Mesodermal cell (in vitro differentiated cells): Measurements from ENCODE around the gene LSAMP.

ENCODE experiments used
- H3K27ac ChIP-seq: 2 replicates; pipeline ENCODE4 v1.7.0; 2013; ENCODE audit warnings: mild to moderate bottlenecking, low read depth, low read length, moderate library complexity; ENCODE audit not compliant: severe bottlenecking
- H3K36me3 ChIP-seq: 2 replicates; pipeline ENCODE4 v1.7.1; 2013; ENCODE audit warnings: mild to moderate bottlenecking, low read length, moderate library complexity; ENCODE audit not compliant: control insufficient read depth, insufficient read depth
- H3K4me1 ChIP-seq: one replicate; pipeline ENCODE4 v1.7.1; 2013; ENCODE audit warnings: mild to moderate bottlenecking, low read length; ENCODE audit not compliant: insufficient read depth, control insufficient read depth, poor library complexity, severe bottlenecking
- H3K4me3 ChIP-seq: 2 replicates; pipeline ENCODE4 v1.7.0; 2013; ENCODE audit warnings: low read length, control low read depth, mild to moderate bottlenecking; ENCODE audit not compliant: insufficient read depth, poor library complexity, severe bottlenecking; ENCODE audit errors: extremely low read depth
- H3K9me3 ChIP-seq: 2 replicates; pipeline ENCODE4 v1.7.1; 2013; ENCODE audit warnings: mild to moderate bottlenecking, low read length, moderate library complexity; ENCODE audit not compliant: control insufficient read depth
- WGBS, 2 experiments: methylation state at CpG; one replicate each; pipeline ENCODE4 v1.1.5; 2013; ENCODE audit warnings: missing lambda C conversion rate in 2 of 2; ENCODE audit not compliant: insufficient coverage in 2 of 2; 5-methylcytosine and 5-hydroxymethylcytosine counted together

The LSAMP gene

DNA sequence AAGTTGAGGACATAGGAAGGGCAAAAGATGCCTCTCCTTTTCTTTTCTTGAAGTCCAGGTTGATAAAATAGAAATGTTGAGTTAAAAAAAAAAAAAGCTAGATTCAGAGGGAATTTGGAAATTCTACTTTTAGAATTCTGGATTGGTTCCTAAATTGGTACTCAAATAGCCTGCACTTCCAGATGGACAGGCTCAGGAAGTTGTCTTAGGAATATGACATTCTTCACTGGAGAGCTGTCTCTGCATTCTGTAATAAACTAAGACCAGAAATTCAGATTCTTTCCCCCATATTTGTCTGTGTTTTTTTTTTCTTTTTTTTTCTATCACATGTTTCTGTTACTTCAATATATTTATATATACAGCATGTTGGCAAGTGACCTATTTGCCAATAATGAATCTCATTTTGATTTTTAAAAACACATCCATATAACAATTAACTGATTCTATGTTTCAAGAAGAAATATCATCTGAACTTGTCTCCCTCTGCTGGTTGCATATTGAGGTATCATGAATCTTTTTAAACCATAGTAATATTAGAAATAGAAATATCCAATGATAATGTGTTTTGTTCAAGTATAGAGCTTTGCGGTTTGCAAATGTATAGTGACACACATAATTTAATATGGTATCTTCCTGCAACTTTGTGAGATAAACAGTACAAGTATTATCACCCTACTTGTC lies 8.5 kb upstream of the LSAMP start:
- no peak overlapping the region for H3K27ac ChIP-seq

DNA sequence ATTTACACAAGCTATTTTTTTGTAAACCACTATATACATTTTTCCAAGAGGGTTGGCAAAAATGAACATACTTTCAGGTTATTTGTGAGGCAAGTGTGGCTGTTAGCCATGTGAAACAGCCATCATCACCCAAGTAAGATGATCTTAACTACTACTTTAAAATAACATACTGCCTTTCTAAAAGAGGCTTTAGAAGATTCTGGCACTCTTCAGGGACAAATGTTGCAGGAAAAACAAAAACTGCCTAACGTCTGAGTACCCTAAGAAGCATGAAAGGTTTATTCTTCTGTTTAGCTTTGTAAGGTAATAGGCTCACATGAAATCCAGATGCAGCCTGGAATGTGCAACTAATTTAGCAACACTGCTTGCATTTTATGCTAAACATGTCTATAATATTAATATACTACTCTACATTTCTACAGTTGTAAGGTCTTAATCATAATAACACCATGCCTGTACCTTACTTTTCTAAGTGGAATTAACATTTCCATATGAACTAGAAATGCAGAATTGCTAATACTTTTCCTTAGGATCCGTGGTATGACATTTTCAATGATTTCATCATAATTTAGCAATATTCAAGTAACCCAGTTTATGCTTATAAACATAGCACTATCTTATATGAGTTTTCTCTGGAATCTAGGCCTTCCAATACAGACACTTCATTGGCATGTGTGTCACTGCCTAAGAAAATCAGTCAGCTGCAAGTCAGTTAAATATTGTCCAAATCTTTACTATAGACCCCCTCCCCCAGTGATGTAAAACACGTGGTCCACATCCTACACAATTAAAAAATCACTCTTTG lies 4.5 kb upstream of the LSAMP start:
- Histone ChIP-seq H3K36me3 (no peaks in the 10 kb centered on the region), H3K4me1 (peaks cover 10% of the 10 kb centered on the region), H3K27ac (no peak overlapping the region), H3K9me3 (no peaks in the 10 kb centered on the region), H3K4me3 (no peak overlapping the region)
- WGBS, 2 experiments: 89% methylated on average over 1 of the region's 3 CpGs; no CpG with 5 or more reads in 1 of the 2 experiments

More for the DNA sequence above, 8.5 kb upstream of the LSAMP start:
- no CpG with 5 or more reads among the region's 1 CpG for WGBS, 2 experiments
- no peaks in the 10 kb centered on the region for H3K36me3 ChIP-seq
- no peaks in the 10 kb centered on the region for H3K9me3 ChIP-seq
- peaks cover 10% of the 10 kb centered on the region for H3K4me1 ChIP-seq
- H3K4me3 ChIP-seq: no peak overlapping the region

DNA sequence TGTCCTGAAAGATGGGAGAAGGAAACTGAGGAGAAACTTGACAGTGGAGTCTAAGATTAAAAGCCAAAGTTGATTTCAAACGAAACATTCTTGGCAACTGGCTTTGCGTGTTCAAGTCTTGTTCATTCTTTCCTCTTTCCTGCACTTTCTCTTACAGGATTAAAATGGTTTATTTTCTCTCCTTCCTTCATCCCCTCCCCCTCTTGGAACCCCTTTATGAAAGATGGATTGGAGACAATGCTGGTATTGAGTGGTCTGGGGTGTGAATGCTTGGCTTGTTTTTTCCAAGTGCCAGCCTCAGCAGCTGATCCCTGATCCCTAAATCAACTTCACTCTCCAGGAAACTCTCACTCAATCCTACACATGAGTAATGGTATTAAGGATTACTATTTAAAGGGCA lies 703 bp upstream of the LSAMP start:
- H3K4me3 ChIP-seq: no peak overlapping the region
- peak overlapping the region; percentile 79 for H3K27ac ChIP-seq
- 46% methylated on average over 2 of the region's 2 CpGs; no CpG with 5 or more reads in 1 of the 2 experiments for WGBS, 2 experiments
- H3K36me3 ChIP-seq: no peaks in the 10 kb centered on the region
- no peaks in the 10 kb centered on the region for H3K9me3 ChIP-seq
- H3K4me1 ChIP-seq: peaks cover 5% of the 10 kb centered on the region

DNA sequence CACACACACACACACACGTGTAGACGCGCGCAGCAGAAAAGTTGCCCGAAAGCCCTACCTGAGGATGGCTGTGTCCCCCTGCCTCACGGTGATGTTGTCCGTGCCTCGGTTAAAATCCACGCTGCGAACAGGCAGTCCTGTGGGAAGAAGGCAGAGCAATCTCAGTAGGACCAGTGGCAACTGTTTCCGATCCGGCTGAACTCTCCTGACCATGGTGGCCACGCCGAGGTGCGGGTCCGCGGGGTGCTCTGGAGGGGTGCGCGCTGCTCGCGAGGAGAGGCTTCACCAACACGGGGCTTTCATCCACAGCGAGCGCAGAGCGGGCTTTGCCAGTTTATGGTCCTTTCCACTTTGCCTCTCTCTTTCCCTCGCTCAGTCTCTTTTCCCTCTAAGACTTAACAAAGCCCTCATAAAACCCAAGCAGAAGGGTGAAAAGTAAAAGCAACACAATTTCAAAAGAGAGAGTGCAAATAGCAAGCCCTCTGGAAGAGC lies 422 bp downstream of the LSAMP start:
- Histone ChIP-seq H3K4me1 (peaks cover 11% of the 10 kb centered on the region), H3K9me3 (no peaks in the 10 kb centered on the region), H3K36me3 (no peaks in the 10 kb centered on the region), H3K4me3 (peak overlapping the region; percentile 54), H3K27ac (peak overlapping the region; percentile 78)
- 0 to 1% methylated on average over 17 to 26 of the region's 26 CpGs for WGBS, 2 experiments

DNA sequence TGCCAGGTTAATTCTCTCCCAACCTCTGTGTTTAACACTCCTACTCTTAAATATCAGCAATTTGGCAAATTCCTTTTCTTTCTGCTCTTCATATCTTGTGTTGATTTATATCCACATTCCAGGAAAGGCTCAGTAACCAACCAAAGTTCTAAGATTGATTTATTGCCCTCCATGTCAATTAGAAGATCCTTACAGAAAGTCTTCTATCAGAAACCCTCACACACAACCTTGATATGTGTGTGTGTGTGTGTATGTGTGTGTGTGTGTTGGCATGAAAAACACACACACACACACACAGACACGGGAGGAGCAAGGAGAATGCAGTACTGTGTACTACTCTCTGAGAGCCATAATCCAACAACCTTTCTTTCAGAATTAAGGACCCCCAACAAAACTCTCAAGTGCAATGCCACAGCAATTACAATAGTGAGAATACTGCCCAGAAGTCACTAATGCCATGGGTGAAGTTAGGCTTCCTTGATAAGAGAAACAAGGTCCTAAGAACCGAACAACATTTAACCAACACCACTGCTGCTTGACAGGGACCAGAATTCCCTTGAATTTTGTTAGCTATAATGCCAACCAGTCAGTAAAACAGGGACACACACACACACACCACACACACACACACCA lies 1.1 kb downstream of the LSAMP start:
- H3K27ac ChIP-seq: peak overlapping the region; percentile 78
- WGBS, 2 experiments: no CpG with 5 or more reads among the region's 2 CpGs

DNA sequence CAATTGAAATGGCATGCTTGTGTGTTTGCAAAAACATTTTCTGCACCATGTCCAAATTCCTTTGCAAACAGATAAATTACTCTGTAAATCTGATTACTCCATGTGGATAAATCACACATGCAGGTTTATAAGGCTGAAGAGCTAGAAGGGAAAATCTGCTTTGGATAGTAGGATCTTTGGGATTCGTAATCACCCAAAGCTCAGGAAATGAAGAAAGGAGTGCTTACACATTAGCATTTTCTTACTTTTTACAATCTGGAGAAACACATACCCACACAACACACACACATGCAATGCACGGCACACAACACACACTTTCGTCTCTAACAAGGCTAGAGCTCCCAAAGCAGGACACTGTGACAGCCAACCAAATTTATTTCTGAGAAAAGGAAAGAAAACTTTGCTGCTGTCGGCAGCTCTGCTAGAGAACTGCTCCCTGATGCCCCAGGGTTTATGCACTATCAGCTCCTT lies 2.1 kb downstream of the LSAMP start:
- Histone ChIP-seq H3K36me3 (no peaks in the 10 kb centered on the region), H3K4me1 (peaks cover 11% of the 10 kb centered on the region), H3K9me3 (no peaks in the 10 kb centered on the region), H3K4me3 (peak overlapping the region; percentile 54), H3K27ac (no peak overlapping the region)
- WGBS, 2 experiments: 30% methylated on average over 2 of the region's 4 CpGs; no CpG with 5 or more reads in 1 of the 2 experiments

More for the DNA sequence above, 1.1 kb downstream of the LSAMP start:
- H3K36me3 ChIP-seq: no peaks in the 10 kb centered on the region
- H3K4me3 ChIP-seq: peak overlapping the region; percentile 54
- no peaks in the 10 kb centered on the region for H3K9me3 ChIP-seq
- H3K4me1 ChIP-seq: peaks cover 11% of the 10 kb centered on the region

DNA sequence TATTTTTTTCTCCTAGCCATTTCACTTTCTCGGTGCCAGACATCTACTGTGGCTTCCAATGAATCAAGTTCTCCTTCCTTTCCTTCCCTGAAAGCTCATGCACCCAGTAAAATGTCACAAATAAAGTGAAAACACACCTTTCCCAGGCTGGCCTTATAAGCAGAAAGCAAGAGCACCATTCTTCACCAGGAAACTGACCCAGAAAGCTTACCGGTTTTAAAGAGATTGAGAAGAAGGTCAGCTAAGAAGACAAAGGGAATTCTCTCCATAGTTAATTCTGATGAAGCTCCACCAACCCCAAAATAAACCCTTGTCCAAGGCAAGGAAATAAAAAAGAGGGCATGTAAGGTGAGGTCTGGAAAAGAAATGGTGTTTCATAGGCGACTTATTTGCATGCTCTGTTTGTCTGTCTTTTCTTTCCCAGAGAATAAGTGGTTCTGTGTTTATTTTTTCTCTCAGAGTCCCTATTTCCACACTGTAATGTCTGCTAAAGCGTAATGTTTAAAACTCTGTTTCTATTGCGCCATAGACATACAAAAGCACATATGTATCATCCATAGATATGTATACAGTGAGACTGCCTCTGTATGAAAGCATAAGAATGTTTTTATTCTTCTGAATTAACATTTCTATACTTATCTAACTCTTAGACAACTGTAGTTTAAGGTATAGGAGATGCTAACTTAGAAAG lies 2.8 kb downstream of the LSAMP start:
- Histone ChIP-seq H3K36me3 (no peaks in the 10 kb centered on the region), H3K9me3 (no peaks in the 10 kb centered on the region), H3K4me3 (peak overlapping the region; percentile 3), H3K27ac (no peak overlapping the region), H3K4me1 (peaks cover 11% of the 10 kb centered on the region)
- whole genome bisulfite sequencing, 2 experiments: 60 to 67% methylated on average over 1 of the region's 5 CpGs

DNA sequence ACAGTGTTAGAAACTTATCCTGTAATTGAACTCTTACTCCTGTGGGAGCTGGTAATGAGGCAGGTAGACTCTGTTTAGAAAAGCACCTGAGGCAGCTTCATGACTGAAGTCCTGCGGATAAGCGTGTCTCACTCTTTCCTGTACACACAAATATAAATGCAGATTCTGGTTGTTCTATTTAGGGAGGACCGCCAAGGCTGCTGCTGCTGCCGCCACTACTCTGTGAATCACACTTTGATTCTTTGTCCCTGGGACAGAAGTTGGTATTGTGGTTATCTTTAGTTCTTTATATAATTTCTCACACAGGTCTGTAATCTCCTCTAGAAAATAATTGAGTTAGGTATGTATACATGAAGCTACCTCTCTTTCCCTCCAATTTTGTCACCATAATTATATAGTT lies 3.6 kb downstream of the LSAMP start:
- H3K4me3 ChIP-seq: no peak overlapping the region
- no CpG with 5 or more reads among the region's 4 CpGs for WGBS, 2 experiments
- H3K27ac ChIP-seq: no peak overlapping the region
- H3K36me3 ChIP-seq: no peaks in the 10 kb centered on the region
- H3K9me3 ChIP-seq: no peaks in the 10 kb centered on the region
- peaks cover 11% of the 10 kb centered on the region for H3K4me1 ChIP-seq

DNA sequence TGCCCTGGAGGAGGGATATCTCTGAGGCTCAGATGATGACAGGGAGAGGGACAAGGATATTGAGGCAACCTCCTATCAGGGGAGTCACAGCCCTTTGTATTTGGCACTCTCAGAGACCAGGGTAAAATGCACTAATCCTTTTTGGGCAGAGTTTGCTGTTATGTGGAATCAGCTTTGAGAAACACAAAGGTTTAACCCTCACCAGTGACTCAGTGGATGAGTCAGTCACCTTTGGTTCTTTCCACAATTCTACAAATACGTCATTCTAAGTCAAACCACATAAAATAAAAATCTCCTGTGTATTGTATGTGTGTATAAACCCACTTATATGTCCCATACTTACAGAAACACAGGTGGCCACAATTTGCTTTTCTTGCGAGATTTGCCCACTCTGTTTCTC lies 5.1 kb downstream of the LSAMP start:
- H3K27ac ChIP-seq: no peak overlapping the region
- H3K4me1 ChIP-seq: peaks cover 11% of the 10 kb centered on the region
- no CpG with 5 or more reads among the region's 2 CpGs for WGBS, 2 experiments
- no peaks in the 10 kb centered on the region for H3K36me3 ChIP-seq
- H3K9me3 ChIP-seq: no peaks in the 10 kb centered on the region
- H3K4me3 ChIP-seq: no peak overlapping the region

DNA sequence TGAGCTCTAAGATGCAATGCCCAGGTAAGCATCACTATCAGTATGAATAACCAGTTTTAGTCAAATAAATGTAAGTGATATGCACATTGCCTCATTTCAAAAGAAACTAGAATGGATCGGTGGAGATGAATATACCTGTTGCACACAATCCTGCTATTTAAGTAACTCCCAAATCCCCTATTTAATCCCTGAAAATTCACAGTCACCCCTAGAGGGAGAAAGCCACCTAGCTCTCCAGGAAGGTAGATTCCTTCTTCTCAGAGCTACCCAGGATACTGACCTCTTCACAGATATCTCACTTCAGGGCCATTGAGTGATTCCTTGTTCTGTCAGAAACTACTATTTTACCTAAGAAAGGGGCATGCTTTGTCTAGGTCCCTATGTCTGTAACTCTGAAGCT lies 11.7 kb downstream of the LSAMP start:
- Histone ChIP-seq H3K36me3 (no peaks in the 10 kb centered on the region), H3K9me3 (no peaks in the 10 kb centered on the region), H3K4me1 (no peaks in the 10 kb centered on the region), H3K27ac (no peak overlapping the region), H3K4me3 (no peak overlapping the region)
- WGBS, 2 experiments: no CpG with 5 or more reads among the region's 1 CpG
